ENCODE results near the gene RREB1. TPM values are rescaled to one million over a fixed set of nuclear protein-coding genes. Genes with fewer than 3 reads are reported as not detected.
"Not testable (repeated sequence)": the region's sequence is repeated elsewhere in the genome, so short reads cannot be mapped to it uniquely, and the experiment has no call there.

The RREB1 gene
- total RNA-seq, 1 donor from 2014 or later: 18.9 TPM

DNA sequence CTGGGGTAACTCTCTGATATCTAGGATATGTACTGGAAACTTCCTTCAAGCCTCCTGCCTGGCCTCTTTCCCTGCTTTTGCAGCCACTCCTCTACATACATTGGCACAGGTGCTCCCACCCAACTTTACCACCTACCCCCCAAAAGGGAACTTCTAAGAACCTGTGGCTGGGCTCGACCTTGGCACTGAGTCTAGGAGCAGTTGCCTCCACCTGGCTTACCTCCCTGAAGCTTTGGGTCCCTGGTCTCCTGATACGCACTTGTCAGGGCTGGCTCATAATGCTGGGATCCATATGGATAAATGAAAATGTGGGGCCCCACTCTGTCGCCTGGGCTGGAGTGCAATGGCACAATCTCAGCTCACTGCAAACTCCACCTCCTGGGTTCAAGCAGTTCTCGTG is 149.0 kb downstream of the RREB1 start:
- intact Hi-C loops (cut with micrococcal nuclease): no loop called here

DNA sequence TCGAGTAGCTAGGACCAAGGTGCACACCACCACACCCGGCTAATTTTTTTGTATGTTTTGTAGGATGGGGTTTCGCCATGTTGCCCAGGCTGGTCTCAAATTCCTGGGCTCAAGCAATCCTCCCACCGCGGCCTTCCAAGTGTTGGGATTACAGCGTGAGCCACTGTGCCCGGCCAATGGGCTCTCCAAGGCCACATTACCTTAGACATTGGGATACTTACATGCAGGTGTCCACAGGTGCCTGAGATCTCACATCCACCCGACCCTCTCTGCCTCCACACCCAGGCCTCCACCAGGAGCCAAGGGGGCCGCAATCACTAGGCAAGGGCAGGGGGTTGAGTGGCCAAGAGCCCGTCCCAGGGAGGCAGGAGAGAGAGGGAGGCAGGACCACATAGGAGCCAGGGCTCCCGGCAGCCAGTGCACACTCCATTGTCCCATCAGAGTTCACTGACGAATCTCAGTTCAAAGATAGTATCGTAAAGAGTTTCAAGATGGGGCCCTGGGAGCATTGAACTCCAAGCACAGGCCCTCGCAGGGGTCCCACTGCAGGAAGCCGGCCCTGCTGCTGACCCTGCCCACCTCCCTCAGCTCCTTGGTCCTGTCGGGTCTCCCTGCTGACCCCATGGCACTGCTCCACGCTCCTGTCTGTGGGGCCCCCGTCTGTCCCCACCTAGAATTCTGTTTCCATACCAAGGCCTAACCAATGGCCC is 149.9 kb downstream of the RREB1 start:
- intact Hi-C loops (cut with micrococcal nuclease): no loop called here

DNA sequence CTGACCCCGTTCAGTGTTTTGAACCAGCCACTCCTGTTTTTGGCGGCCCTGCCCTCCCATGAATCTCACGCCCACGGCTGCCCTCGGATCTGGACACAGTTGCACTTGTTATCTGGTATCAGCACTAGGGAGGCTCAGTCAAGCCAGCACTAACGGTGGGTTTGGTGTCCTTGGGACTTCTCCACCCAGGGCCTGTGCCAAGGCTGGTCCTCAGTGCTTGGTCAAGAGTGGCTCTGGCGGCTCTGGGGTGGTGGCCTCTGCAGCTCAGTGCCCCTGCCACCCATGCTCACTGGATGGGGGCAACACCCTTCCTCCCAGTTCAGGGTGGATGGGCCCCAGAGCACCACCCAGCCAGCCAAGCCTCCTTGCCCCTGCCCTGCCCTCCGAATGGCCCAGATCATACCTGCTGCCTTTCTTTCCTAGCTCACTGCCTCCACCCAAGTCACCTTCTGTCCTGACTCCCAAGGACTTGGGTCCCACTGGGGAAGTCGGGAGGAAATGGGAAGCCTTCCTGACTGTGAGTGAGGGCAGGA is 150.5 kb downstream of the RREB1 start:
- intact Hi-C loops (cut with micrococcal nuclease): no loop called here

DNA sequence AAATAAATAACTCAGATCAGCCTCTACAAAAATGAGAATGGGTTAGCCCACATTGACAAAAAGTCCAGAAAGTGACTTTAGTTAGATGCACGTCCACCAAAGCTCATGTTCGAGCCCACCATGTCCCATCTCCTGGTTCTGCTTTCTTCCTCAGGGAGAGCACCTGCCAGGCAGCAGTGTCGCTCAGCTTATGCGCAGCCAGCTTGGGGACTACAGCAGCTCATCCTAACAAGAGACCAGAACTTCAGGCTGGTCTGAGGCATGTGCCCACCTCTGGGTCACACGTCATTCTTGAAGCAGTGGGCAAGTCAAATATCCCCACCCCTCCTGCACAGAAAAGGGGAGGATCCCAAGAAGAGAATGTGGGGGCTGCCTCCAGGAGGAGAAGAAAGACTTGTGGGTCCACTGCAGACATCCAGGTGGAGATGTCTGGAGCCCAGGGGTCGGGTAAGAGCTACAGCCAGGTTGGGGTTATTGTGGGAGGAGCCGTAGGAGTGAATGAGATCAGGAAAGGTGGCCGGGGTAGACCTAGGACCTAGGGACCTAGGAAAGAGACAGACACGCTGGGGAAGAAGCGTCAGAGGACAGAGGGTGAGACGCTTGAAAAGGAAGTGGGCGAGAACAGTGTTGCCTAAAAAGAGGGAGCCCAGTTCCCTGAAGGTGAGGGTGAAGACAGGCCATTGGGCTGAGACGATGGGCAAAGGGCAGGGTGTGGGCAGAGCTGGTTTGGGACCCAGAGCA is 152.7 kb downstream of the RREB1 start:
- intact Hi-C loops (cut with micrococcal nuclease): no loop called here

DNA sequence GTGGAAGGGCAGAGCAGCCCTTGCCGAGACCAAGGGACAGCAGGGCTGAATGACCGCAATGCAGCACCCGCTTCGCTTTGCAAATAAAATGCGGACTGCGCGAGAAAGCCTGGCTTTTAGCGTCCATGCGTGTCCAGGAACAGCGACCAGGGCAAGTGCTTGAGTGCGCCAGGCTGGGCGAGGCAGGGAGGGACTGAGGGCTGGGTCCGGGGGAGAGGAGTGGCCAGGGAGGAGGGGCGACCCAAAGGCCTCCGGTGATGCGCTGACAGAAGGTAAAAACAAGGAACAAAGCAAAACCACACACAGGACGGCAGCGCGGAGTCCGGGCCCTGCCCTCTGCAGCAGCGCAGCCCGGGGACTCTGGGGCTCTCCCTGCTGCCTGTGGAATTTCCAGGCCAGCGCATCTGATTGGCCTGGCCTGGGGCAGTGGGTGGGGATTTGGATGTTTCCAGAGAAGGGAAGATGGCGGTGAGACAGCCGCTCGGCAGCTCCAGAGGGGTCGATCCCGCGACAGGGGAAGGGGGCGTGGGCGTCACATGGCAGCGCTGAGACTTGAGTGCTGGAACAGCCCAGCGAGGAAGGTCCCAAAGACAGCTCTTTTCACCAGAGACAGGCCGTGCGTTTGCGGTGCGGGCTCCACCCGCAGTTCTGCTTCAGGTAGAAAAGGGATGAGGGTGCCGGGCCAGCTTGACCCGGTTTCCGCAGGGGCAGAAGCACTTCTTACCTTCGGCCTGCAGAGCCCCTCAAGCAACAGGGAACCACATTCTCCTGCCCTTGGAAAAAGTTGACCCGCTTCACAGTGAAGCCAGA is 153.5 kb downstream of the RREB1 start:
- intact Hi-C loops (cut with micrococcal nuclease): no loop called here

DNA sequence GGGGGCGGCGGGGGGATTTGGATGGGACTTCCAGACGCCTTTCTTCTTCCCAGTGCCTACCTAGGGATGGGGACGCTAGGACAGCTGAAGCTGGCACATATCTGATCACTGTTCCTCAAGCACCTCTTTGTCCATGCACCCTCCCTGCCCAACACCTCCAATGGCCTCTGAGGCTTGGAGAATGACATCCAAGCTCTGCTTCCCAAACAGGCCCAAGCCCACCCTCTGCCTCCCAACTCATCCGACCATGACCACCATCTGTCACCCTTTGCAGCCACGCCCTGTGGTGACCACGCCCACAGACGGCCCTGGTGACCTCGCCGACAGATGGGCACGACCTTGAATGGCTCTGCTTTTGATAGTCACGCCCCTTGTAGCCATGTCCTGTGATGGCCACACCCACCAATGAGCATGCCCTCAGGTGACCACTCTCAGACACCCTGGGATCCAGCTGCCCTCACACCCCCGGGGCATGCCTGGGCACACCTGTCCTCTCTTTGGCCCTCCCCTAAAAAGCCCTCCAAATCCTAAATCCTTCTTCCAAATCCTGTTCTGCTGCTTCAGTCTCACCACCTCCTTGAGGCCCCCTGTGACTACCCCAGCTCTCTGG is 154.2 kb downstream of the RREB1 start:
- intact Hi-C loops (cut with micrococcal nuclease): no loop called here

DNA sequence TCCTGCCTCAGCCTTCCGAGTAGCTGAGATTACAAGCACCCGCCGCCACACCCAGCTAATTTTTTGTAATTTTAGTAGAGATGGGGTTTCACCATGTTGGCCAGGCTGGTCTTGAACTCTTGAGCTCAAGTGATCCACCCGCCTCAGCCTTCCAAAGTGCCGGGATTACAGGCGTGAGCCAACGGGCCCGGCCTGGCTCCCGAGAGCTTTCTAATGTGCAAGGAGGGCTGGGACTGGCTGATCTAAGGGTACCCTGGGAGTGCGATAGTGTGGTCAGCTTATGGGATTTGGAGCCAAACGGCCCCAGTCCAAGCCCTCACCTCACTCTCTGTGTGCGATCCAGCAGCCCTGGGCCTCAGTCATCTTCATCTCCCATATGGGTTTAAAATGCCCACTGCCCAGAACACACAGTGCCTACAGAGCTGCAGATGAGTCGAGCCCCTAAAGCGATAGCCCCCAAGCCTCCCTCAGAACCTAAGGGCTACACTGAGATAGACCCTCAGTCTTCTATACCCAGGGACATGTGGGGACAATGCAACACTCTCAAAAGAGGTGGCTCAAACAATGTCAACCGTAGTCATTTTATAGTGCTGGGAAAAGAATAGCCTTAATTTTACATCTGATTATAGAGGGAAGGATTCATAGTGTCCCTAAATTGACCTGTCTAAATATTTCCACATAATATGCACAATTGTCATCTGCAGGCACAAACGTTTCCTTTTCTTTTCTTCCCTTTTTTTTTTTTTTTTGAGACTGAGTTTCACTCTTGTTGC is 155.2 kb downstream of the RREB1 start:
- intact Hi-C loops (cut with micrococcal nuclease): no loop called here

DNA sequence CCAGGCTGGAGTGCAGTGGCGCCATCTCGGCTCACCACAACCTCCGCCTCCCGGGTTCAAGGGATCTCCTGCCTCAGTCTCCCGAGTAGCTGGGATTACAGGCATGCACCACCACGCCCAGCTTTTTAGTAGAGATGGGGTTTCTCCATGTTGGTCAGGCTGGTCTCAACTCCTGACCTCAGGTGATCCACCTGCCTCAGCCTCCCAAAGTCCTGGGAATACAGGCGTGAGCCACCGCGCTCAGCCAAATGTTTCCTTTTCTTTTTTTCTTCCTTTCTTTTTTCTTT is 155.7 kb downstream of the RREB1 start:
- intact Hi-C loops (cut with micrococcal nuclease): not testable (repeated sequence)

DNA sequence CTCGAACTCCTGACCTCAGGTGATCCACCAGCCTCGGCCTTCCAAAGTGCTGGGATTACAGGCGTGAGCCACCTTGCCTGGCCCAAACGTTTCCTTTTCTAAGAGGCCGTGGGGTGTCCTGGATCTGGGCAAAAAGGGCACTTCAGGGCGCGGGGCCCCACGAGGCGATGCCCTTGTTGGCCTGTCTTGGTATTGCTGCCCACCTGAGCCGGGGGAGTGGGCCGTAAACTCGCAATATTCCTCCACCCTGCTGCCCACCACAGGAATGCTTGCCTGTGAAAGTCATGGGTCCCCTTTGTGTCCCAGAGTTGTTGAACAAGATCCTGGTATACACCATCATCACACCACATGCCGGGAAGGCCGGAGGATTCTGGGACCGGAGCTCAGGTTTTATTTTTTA is 156.3 kb downstream of the RREB1 start:
- intact Hi-C loops (cut with micrococcal nuclease): no loop called here

DNA sequence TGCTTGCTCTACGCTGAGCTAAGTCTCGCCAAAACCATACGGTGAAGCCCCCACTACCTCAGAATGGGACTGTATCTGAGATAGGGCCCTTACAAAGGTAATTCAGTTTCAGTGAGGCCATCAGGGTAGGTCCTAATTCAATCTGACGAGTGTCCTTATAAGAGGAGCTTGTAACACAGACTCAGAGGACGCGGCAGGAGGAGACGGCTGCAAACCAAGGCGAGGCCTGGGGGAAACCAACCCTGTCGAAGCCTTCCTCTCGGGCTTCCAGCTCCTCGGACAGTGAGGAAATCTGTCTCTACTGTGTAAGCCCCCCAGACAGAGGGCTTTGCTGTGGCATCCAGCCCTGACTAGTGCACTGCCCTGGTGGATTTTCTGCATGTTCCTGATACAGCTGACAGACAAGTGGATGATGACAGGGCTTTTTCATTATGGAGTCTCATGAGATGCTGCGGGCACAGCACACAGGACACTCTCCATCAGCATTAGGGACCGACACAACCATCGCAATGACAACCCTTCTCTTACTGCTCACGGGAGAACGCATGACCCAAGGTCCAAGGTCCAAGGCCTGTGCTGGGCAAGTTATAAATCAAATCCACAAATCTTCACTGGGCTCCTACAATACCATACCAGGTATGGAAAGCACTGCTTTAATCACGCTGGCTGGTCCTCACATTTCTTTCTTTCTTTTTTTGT is 157.1 kb downstream of the RREB1 start:
- intact Hi-C loops (cut with micrococcal nuclease): no loop called here

DNA sequence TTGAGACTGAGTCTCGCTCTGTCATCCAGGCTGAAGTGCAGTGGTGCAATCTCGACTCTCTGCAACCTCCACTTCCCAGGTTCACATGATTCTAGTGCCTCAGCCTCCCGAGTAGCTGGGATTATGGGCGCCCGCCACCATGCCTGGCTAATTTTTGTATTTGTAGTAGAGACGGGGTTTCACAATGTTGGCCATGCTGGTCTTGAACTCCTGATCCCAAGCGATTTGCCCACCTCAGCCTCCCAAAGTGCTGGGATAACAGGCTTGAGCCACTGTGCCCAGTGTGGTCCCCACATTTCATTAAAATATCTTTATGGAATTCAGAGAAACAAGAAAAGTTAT is 157.6 kb downstream of the RREB1 start:
- intact Hi-C loops (cut with micrococcal nuclease): not testable (repeated sequence)

DNA sequence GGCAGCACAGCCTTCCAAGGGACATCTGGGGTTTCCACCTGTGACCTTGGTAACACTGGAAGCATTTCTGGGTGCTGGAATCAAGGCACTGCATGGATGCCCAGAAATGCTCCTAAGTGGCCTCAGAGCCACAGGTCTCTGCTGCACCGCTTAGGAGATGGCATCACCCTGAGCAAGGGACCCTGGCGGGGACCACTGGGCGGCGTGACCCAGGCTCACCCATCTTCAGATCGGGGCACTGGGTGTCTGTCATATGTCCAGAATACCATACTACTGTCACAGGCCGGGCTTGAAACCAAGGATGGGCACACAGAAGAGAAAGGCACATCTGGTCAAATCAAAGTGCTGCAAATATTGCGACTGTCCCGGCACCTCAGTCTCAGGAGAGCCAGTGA is 159.3 kb downstream of the RREB1 start:
- intact Hi-C loops (cut with micrococcal nuclease): no loop called here

DNA sequence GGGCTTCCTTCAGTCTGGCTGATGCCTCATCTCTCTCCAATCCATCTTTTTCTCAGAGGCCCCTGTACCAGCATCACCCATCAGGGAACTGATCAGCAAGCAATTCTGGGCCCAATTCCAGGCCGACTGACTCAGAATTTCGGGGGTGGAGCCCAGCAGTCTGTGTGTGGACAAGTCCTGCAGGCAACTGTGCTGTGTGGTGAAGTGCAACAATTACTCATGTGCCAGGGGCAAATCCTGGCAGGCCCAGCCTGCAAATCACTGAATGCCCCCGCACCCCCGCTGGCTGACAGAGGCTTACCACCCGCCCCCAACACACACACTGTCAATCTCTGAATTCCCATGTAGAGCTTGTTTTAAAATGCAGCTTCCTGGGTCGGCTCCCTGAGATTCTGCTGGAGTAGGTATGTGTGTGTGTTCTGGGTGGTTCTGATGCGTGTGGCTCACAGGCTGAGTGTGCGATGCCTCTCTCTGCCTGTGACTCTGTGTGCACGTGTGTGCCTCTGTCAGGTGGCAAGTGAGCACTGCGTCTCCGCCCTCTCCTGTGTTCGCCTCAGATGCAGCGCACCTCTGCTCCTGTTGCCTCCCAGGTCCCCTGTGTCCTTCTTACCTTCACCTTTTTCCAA is 159.8 kb downstream of the RREB1 start:
- intact Hi-C loops (cut with micrococcal nuclease): no loop called here

DNA sequence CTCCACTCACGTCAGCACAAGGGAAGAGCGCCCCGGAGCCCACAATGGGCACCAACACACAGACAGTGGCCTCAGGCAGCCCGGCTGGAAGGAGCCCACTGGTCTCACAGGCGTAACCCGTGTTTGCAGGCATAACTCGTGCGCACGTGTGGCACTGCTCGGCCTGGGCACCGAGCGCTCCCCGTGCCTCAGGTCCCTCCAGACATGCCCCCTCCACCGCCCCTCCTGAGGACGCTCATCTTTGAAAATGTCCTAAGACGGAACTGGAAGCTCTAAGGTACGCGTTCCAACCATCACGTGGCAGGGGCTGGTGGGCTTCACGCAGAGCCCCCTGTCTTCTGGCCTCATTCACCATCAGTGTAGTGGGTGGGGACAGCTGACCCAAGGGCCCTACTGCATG is 160.6 kb downstream of the RREB1 start:
- intact Hi-C loops (cut with micrococcal nuclease): no loop called here

DNA sequence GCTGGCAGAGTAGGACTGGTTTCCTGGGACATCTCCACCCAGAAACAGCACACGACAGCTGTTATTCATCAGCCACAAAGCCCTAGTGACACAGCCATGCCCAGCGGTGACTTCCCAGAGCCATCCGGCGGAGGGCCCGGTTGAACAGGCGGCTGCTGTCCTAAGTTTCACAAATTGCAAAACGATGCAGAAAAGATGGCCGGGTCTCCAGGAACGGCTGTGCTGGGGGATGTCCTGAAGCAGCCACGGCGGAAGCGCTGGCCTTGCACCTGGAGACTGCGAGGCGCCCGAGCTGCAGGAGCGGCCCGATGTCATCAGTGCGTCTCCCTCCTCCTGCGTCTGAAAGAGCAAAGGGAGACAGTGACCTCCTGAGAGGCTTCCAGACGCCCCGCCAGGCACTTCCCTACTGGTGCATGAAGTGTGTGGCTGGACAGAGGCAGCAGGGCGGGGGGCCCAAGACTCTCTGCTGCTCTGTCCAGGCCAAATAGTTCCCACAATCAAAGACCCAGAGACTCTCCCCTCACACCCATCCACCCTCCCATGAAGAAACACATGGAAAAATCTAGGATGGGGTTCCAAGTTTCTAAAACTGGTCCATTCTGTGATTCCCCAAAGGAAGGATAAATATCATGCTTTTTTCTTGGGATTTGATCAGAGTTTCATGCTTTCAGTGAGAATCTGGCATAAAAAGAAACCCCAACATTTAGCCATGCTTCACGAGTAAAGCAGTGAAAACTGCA is 161.2 kb downstream of the RREB1 start:
- intact Hi-C loops (cut with micrococcal nuclease): no loop called here

DNA sequence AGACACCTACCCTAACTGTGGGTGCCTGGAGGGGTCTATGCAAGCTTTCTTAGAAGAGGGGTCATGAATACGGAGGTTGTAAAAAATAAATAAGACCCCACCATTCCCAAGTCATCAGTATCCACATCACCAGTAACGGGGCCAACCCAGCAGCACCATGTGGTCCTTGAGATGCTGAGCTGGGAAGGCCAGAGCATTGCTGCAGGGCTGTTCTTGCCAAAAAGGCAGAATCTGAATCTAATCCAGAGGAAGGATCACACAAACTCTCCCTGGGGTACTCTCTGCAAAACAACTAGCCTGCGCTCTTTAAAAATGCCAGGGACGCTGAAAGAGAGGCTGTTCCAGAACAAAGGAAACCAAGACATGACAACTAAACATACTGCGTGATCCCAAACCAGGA is 162.1 kb downstream of the RREB1 start:
- intact Hi-C loops (cut with micrococcal nuclease): loop anchor here (10.0 kb wide), 1 partner anchor 795 kb away; the partner anchor contains the start of gene BLOC1S5

DNA sequence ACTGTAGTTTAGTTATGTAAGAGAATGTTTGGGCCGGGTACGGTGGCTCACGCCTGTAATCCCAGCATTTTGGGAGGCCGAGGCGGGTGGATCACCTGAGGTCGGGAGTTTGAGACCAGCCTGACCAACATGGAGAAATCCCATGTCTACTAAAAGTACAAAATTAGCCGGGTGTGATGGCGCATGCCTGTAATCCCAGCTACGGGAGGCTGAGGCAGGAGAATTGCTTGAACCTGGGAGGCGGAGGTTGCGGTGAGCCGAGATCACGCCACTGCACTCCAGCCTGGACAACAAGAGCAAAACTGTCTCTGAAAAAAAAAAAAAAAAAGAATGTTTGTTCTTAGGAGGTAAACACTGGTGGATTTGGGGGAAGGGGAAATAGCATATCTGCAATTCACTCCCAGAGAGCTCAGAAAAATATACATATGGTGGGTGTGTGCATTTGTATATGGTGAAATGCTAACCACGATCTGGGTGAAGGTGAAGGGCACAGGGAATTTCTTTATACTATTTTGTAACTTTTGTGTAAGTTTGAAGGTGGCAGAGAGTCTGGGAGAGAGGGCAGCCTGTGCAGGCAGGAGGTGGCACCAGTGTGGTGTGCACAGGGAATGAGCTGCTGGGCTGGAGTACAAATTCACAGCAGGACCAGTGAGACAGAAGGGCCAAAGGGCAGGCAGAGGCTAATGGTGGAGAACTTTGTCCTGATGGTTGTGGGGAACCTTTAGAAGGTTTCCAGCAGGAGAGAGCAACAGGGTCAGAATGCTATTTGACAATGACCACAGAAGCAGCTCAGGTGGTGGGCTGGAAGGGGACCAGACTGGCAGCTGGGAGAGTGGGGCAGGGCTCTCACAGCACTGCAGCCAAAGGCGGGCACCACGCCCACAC is 162.8 kb downstream of the RREB1 start:
- intact Hi-C loops (cut with micrococcal nuclease): loop anchor here (10.0 kb wide), 1 partner anchor 794 kb away; the partner anchor contains the start of gene BLOC1S5

DNA sequence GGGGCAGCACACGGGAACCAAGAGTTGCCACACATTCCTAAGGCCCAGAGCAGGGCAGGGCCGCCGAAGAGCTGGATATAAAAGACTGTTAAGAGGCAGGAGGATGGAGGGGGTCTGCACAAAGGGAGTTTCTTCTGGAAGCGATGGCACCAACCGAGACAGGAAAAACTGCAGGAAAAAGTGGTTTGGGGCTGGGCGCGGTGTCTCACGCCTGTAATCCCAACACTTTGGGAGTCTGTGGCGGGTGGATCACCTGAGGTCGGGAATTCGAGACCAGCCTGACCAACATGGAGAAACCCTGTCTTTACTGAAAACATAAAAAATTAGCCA is 163.4 kb downstream of the RREB1 start:
- intact Hi-C loops (cut with micrococcal nuclease): loop anchor here (10.0 kb wide), 1 partner anchor 794 kb away; the partner anchor contains the start of gene BLOC1S5
